KMS-11 (cell line): ENCODE data around the gene RNU6-9.

Source experiments
- H2AFZ ChIP-seq: fragments of 200-600 bp; sonication (generic); 2 replicates; pipeline ENCODE4 v1.6.1; 2016; ENCODE audit warnings: antibody characterized with exemption, mixed run types, low read depth
- H3K27ac ChIP-seq: fragments of 200-600 bp; sonication (generic); 2 replicates; pipeline ENCODE4 v1.6.1; 2016; ENCODE audit warnings: mild to moderate bottlenecking, mixed run types
- H3K27me3 ChIP-seq: fragments of 200-600 bp; sonication (generic); 2 replicates; pipeline ENCODE4 v1.6.1; 2017; ENCODE audit warnings: mild to moderate bottlenecking, low read depth, mixed run types, moderate library complexity; ENCODE audit not compliant: insufficient read depth
- H3K36me3 ChIP-seq: fragments of 200-600 bp; sonication (generic); 2 replicates; pipeline ENCODE4 v1.6.1; 2017; ENCODE audit warnings: mild to moderate bottlenecking, mixed run types; ENCODE audit not compliant: insufficient read depth
- H3K4me1 ChIP-seq: fragments of 200-600 bp; sonication (generic); 2 replicates; pipeline ENCODE4 v1.6.1; 2016; ENCODE audit warnings: mild to moderate bottlenecking, low read depth, mixed run types; ENCODE audit not compliant: poor library complexity, severe bottlenecking
- H3K4me2 ChIP-seq: fragments of 200-600 bp; sonication (generic); 2 replicates; pipeline ENCODE4 v1.7.0; 2016; ENCODE audit warnings: mild to moderate bottlenecking, mixed run types
- H3K4me3 ChIP-seq: fragments of 200-600 bp; sonication (generic); IDR thresholded peaks from 2 replicates; pipeline ENCODE4 v1.6.1; 2017; ENCODE audit warnings: low read depth, low read length, mixed read lengths; ENCODE audit not compliant: insufficient read depth
- H3K79me2 ChIP-seq: fragments of 200-600 bp; sonication (generic); 2 replicates; pipeline ENCODE4 v1.6.1; 2016; ENCODE audit warnings: low read depth, mixed run types; ENCODE audit not compliant: insufficient read depth
- H3K9ac ChIP-seq: fragments of 200-600 bp; sonication (generic); 2 replicates; pipeline ENCODE4 v1.6.1; 2016; ENCODE audit warnings: mild to moderate bottlenecking, mixed run types
- H4K20me1 ChIP-seq: fragments of 200-600 bp; sonication (generic); 2 replicates; pipeline ENCODE4 v1.6.1; 2016; ENCODE audit warnings: mild to moderate bottlenecking, mixed run types; ENCODE audit not compliant: insufficient read depth
- TF ChIP-seq, protein P1 (sequence below): fragments of 200-600 bp; sonication (generic); conservative IDR thresholded peaks from 2 replicates; pipeline ENCODE4 v1.6.1; 2017; ENCODE audit warnings: low read depth, mild to moderate bottlenecking, antibody characterized with exemption, low read length, moderate library complexity, mixed read lengths

RNU6-9 gene

DNA sequence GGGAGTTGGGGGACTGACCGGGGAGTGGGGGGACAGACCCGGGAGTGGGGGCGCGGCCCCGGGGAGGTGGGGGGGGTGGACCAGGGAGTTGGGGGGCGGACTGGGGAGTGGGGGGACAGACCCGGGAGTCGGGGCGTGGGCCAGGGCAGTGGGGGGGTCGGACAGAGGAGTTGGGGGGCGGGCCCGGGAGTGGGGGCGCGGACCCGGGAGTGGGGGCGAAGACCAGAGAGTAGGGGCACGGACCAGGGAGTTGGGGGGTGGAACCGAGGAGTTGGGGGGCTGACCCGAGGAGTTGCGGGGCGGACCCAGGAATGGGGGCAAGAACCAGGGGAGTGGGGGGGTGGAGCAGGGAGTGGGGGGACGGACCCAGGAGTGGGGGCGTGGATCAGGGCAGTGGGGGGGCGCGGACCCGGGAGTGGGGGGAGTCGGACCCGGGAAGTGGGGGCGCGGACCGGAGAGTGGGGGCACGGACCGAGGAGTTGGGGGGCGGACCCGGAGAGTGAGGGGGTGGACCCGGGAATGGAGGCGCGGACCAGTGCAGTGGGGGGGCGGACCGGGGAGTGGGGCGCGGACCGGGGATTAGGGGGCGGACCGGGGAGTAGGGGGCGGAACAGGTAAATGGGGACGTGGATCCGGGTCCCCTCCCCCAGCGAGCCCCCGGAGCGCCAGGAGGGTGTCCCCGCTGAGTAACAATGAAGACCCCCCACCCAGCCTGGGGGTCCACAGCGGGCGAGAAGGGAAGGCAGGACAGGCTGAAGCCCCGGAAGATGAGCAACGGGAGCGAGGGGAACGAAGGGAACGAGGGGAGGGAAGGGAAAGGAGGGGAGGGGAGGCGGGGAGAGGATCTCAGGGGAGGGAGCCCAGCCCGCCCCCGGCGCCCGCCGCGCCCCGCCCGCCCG, 19.1 kb downstream of the RNU6-9 start:
- peaks cover 11% of the 10 kb centered on the region; the same call in 1 of the 2 replicates for H3K79me2 ChIP-seq
- H3K4me1 ChIP-seq = peaks cover 5% of the 10 kb centered on the region
- peak overlapping the region; percentile 57; the same call in 1 of the 2 replicates for H3K9ac ChIP-seq
- no peak overlapping the region for H3K4me2 ChIP-seq
- TF ChIP-seq, protein P1, sequence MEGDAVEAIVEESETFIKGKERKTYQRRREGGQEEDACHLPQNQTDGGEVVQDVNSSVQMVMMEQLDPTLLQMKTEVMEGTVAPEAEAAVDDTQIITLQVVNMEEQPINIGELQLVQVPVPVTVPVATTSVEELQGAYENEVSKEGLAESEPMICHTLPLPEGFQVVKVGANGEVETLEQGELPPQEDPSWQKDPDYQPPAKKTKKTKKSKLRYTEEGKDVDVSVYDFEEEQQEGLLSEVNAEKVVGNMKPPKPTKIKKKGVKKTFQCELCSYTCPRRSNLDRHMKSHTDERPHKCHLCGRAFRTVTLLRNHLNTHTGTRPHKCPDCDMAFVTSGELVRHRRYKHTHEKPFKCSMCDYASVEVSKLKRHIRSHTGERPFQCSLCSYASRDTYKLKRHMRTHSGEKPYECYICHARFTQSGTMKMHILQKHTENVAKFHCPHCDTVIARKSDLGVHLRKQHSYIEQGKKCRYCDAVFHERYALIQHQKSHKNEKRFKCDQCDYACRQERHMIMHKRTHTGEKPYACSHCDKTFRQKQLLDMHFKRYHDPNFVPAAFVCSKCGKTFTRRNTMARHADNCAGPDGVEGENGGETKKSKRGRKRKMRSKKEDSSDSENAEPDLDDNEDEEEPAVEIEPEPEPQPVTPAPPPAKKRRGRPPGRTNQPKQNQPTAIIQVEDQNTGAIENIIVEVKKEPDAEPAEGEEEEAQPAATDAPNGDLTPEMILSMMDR = no peak
- H2AFZ ChIP-seq = no peak overlapping the region; the same call in 1 of the 2 replicates
- no peaks in the 10 kb centered on the region for H3K36me3 ChIP-seq
- H3K27ac ChIP-seq = no peak overlapping the region
- no peaks in the 10 kb centered on the region for H4K20me1 ChIP-seq
- peaks cover 5% of the 10 kb centered on the region; the same call in 1 of the 2 replicates for H3K27me3 ChIP-seq
- no peak overlapping the region for H3K4me3 ChIP-seq

GRCh38 chr19:913080-913748, 19.9 kb downstream of the RNU6-9 start, which contains the start of gene R3HDM4:
Gene R3HDM4, minus strand, starts transcription at chr19:913219. Its CDS starts 62 bp downstream, at chr19:913157.
- Histone ChIP-seq H3K4me2 (peak within 1 kb of the TSS; percentile 80), H3K27me3 (peaks cover 13% of the 10 kb centered on the region), H3K4me1 (peaks cover 11% of the 10 kb centered on the region), H3K27ac (no peak within 1 kb of the TSS), H2AFZ (peak within 1 kb of the TSS; percentile 82), H3K79me2 (peaks cover 11% of the 10 kb centered on the region; the same call in 1 of the 2 replicates), H3K4me3 (no peak within 1 kb of the TSS), H4K20me1 (no peaks in the 10 kb centered on the region), H3K36me3 (no peaks in the 10 kb centered on the region), H3K9ac (peak within 1 kb of the TSS; percentile 66; the same call in 1 of the 2 replicates)
- TF ChIP-seq, protein P1 = no peak

GRCh38 chr19:916645-917322, 23.5 kb downstream of the RNU6-9 start:
- H3K36me3 ChIP-seq = no peaks in the 10 kb centered on the region
- no peak overlapping the region for H3K4me3 ChIP-seq
- TF ChIP-seq, protein P1 = no peak
- H3K4me1 ChIP-seq = peaks cover 11% of the 10 kb centered on the region
- H3K27ac ChIP-seq = no peak overlapping the region
- peak overlapping the region; percentile 39; the same call in 1 of the 2 replicates for H3K4me2 ChIP-seq
- no peak overlapping the region for H2AFZ ChIP-seq
- H3K79me2 ChIP-seq = no peaks in the 10 kb centered on the region
- no peak overlapping the region for H3K9ac ChIP-seq
- no peaks in the 10 kb centered on the region for H4K20me1 ChIP-seq
- peaks cover 33% of the 10 kb centered on the region for H3K27me3 ChIP-seq

DNA sequence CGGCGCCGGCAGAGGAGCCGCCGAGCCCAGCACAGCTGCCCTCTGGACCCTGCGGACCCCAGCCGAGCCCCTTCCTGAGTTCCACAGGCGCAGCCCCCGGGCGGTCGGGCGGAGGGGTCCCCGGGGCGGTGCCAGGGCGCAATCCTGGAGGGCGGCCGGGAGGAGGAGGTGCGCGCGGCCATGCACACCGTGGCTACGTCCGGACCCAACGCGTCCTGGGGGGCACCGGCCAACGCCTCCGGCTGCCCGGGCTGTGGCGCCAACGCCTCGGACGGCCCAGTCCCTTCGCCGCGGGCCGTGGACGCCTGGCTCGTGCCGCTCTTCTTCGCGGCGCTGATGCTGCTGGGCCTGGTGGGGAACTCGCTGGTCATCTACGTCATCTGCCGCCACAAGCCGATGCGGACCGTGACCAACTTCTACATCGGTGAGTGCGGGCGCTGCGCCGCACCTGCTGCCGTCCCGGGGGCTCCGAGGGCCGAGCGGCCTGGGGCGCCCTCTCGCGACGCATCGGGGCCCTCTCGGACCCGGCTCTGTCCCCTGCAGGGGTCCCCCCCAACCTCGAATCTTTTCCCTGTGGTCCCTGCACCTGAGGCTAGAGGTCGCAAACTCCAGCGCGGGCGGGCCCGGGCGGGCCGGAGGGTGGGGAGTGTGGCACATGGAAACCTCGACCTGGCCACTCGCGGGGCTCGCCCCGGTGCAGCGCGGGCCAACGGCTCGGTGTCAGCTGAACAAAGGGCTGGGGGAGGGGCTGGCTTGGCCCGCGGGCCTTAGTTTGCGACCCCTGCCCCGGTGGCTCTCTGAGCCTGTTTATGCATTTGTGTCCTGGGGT, 24.3 kb downstream of the RNU6-9 start, which contains the start of gene KISS1R:
KISS1R (plus strand) TSS at position 11 of the 829 bp plus-strand sequence; CDS start at position 181, 170 bp downstream.
- Histone ChIP-seq H3K4me1 (peaks cover 13% of the 10 kb centered on the region), H4K20me1 (no peaks in the 10 kb centered on the region), H3K36me3 (no peaks in the 10 kb centered on the region), H2AFZ (no peak within 1 kb of the TSS; the same call in 1 of the 2 replicates), H3K27me3 (peaks cover 33% of the 10 kb centered on the region), H3K9ac (no peak within 1 kb of the TSS), H3K27ac (no peak within 1 kb of the TSS), H3K4me3 (no peak within 1 kb of the TSS), H3K4me2 (peak within 1 kb of the TSS; percentile 39; the same call in 1 of the 2 replicates), H3K79me2 (no peaks in the 10 kb centered on the region)
- TF ChIP-seq, protein P1 = peak; percentile 35; the same call in 1 of the 2 replicates
